HG03432 (cell line): ENCODE measurements around the gene AGXT.

Source experiments
- ATAC-seq: cut with Tn5 transposase; IDR thresholded peaks from one replicate; pipeline ENCODE4 v1.9.1; 2021; ENCODE audit warnings: mild to moderate bottlenecking, moderate library complexity; ENCODE audit not compliant: unreplicated experiment

AGXT gene

GRCh38 chr2:240912878-240913809 is 44.5 kb downstream of the AGXT start:
- ATAC-seq: no peak

- ATAC-seq: no peak
Observed at GRCh38 chr2:240913810-240914644, 45.4 kb downstream of the AGXT start.

- ATAC-seq: no peak
Observed at GRCh38 chr2:240914645-240915525, 46.3 kb downstream of the AGXT start.

- ATAC-seq: no peak
Observed at GRCh38 chr2:240915526-240916341, 47.1 kb downstream of the AGXT start.

- ATAC-seq: no peak
Observed at GRCh38 chr2:240916571-240917008, 48.0 kb downstream of the AGXT start.

DNA sequence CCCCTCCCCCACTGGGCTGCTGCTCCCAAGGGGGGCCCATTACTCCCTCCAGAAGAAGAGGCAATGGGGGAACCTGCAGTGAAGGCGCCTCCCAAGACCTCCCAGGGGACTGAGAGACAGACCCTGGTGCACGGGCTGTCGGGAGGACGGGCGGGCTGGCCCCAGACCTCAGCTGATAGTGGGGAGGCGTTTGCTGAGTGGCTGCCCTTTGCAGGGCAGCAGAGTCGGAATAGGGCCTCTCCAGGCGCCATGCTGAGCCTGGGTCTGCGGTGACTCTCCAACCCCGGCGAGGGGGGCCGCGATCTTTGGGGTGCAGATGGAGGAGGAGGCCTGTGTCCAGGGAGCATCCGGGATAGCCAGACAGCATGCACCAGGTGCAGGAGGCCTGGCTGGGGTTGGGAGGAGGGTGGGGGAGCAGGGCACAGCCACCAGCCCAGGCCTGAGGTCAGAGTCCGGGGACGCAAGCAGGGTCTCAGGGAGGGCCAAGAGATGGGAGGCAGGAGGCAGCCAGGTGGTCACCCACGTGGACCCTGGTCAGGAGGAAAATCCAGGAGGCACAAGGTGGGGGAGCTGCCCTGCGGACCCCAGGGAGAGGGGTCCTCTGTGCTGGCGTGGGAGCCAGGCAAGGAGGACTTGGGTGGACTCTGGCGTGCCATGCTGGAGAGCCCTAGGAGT is 48.5 kb downstream of the AGXT start:
- ATAC-seq: no peak

GRCh38 chr2:240917684-240918257 is 49.1 kb downstream of the AGXT start:
- no peak for ATAC-seq

DNA sequence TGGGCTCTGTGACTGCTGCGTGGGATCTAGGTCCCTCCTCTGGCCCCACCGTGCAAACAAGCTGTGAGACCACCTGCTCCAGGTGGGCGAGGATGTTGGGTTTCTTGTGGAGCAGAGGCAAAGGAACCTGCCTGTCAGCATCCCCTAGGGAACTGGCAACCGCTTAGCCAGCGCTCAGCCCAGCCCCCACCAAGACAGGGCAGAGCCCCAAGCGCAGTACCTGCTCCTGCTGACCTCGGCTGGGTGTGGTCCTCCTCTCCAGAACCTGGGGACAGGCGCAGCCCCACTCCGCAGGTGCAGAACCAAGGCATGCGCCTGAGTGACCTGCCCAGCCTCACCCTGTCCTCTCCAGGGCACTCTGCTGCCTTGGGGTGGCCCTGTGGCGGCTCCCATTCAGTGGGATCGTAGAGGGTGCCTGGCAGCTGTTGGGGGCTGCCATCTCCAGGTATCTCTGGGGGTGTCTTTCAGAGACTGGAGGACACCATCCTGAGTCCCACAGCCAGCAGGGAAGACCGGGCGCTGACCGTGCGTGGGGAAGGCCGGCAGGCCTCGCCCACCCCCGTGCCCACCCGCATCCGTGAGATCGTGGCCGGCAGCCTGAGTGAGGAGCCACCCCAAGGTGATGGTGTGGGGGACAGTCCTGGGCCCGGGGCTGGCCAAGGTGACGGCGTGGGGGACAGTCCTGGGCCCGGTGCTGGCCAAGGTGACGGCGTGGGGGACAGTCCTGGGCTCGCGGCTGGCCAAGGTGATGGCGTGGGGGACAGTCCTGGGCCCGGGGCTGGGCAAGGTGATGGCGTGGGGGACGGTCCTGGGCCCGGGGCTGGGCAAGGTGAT is 49.9 kb downstream of the AGXT start:
- no peak for ATAC-seq

- ATAC-seq: no peak
Observed at GRCh38 chr2:240919161-240919781, 50.6 kb downstream of the AGXT start.

DNA sequence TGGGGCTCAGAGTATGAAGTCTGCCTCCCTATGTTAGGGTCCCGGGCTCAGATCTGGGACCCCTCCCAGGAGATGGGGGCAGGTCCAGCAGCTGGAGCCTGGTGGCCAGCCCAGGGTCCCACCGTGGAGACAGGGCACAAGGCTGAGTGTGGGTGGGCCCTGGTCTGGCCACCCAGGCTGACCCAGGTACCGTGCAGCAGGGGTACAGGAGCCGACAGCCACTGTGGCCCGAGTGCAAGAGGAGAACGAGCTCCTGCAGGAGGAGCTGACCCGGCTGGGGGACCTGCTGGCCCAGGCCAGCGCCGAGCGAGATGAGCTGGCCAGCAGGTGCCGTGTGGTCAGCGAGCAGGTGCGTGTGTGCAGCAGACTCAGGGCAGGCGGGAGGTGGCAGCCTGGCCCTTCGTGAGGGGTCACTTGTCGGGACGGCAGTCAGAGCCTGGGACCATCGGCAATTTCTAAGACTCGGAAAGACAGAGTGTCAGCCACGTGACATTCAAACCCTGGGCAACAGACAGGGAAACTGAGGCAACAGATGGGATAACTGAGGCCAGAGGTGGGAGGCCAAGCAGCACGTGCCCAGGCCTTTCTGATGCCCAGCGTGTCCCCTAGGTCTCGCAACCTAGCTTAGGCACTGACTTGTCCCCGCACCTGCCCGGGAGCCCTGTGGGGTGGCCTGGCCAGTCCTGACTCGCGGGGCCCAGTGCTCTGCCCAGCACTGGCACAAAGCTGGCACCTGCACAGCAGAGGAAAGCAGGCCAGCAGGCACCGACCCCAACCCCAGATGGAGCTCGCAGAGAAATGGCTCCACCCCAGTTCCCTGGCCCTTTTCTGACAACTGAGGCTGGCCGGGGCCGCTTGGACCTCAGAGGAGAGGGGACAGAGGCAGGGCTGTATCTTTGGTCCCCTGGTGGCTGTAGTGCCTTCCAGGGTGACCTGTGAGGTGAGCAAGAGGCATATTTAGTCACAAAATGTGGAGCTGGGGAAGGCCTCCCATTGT is 51.5 kb downstream of the AGXT start:
- no peak for ATAC-seq

DNA sequence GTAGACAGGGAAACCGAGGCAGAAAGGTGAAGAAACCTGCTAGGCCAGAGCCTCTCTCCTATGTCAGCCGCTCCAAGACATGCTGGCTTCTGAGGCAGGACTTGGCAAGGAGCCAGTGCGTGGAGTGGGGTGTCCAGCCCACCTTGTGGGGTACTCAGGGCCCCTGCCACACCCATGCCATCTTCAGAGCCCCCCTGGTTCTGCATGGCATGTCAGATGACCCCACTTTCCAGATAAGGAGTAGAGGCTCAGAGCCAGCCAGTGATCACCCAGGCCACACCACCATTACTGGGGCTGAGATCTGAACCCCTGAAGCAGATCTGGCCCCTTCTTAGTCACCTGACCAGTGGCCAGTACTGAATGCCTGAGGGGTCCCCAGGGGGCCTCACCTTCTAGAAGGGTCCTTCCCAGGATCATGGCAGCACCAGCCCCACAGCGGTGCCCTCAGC is 52.2 kb downstream of the AGXT start:
- ATAC-seq: no peak

- no peak for ATAC-seq
Observed at GRCh38 chr2:240921311-240921994, 52.8 kb downstream of the AGXT start.

DNA sequence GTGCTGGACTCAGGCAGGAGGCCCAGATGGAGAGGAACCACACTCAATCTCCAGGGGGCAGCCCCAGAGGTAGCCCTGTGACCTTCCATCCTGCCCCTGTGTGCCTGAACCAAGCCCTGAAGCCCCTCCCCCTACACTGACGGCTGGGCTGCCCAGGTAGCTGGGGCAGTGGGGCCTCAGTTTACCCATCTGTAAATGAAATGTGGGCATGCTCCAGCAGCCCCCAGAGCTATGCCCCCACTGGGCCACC is 53.3 kb downstream of the AGXT start:
- ATAC-seq: no peak

- ATAC-seq: no peak
Observed at GRCh38 chr2:240922245-240922981, 53.8 kb downstream of the AGXT start.

- ATAC-seq: no peak
Observed at GRCh38 chr2:240922982-240923537, 54.4 kb downstream of the AGXT start.
